Neural cell (in vitro differentiated cells): ENCODE measurements around the gene TULP4.

Experiments used
- CTCF ChIP-seq: fragments of 450-650 bp; IDR thresholded peaks from 2 replicates; pipeline ENCODE4 v1.5.1; 2014; ENCODE audit warnings: antibody characterized with exemption, mild to moderate bottlenecking, moderate library complexity; ENCODE audit not compliant: poor library complexity, severe bottlenecking
- EP300 ChIP-seq: fragments of 450-650 bp; conservative IDR thresholded peaks from 2 replicates; pipeline ENCODE4 v1.6.1; 2014; ENCODE audit warnings: antibody characterized with exemption, mild to moderate bottlenecking, moderate library complexity; ENCODE audit not compliant: poor library complexity, severe bottlenecking
- POLR2AphosphoS5 ChIP-seq: IDR thresholded peaks from 2 replicates; pipeline ENCODE4 v1.6.1; 2012
- REST ChIP-seq: IDR thresholded peaks from 2 replicates; pipeline ENCODE4 v1.6.1; 2012; ENCODE audit warnings: borderline replicate concordance
- TAF1 ChIP-seq: IDR thresholded peaks from 2 replicates; pipeline ENCODE4 v1.6.1; 2012; ENCODE audit warnings: low read depth

GRCh38 chr6:158311626-158312025, 639 bp upstream of the TULP4 start:
- TF ChIP-seq CTCF: no peak
- no peak for TF ChIP-seq TAF1
- no peak for TF ChIP-seq EP300
- TF ChIP-seq REST: no peak
- no peak for TF ChIP-seq POLR2AphosphoS5
